ENCODE measurements around the gene ZBED6. TPM values are rescaled to one million over a fixed set of nuclear protein-coding genes. Genes with fewer than 3 reads are reported as not detected.
"Not testable (repeated sequence)": the region's sequence is repeated elsewhere in the genome, so short reads cannot be mapped to it uniquely, and the experiment has no call there.

ZBED6 gene
- total RNA-seq, 3 donors from 2014 or later = 22.7 to 37.8 (median 28.8) TPM

DNA sequence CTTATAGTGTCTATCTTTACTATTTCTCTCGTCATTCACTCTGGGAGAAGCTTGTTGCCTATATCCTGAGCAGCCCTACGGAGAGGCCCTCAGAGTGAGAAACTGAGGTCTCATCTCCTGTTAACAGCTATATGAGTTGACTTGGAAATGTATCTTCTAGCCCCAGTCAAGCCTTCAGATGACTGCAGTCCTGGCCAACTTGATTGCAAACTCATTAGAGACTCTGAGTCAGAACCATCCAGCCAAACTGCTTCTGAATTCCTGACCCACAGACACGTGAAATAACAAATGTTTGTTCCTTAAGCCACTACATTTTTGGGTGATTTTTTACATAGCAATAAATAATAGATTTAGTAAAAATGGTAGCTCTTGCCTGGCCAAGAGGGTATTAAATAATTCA lies 3.9 kb upstream of the ZBED6 start:
- Histone ChIP-seq H3K4me1 (no peaks in the 10 kb centered on the region), H3K4me3 (no peak overlapping the region), H3K9me3 (no peaks in the 10 kb centered on the region), H3K27ac (no peak overlapping the region), H3K36me3 (no peaks in the 10 kb centered on the region), H3K27me3 (no peaks in the 10 kb centered on the region)
- TF ChIP-seq, protein P1, sequence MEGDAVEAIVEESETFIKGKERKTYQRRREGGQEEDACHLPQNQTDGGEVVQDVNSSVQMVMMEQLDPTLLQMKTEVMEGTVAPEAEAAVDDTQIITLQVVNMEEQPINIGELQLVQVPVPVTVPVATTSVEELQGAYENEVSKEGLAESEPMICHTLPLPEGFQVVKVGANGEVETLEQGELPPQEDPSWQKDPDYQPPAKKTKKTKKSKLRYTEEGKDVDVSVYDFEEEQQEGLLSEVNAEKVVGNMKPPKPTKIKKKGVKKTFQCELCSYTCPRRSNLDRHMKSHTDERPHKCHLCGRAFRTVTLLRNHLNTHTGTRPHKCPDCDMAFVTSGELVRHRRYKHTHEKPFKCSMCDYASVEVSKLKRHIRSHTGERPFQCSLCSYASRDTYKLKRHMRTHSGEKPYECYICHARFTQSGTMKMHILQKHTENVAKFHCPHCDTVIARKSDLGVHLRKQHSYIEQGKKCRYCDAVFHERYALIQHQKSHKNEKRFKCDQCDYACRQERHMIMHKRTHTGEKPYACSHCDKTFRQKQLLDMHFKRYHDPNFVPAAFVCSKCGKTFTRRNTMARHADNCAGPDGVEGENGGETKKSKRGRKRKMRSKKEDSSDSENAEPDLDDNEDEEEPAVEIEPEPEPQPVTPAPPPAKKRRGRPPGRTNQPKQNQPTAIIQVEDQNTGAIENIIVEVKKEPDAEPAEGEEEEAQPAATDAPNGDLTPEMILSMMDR (IDR thresholded peaks at IDR 0.05) = no peak
- TF ChIP-seq POLR2AphosphoS5 (IDR thresholded peaks at IDR 0.05) (no peak), POLR2A (IDR thresholded peaks at IDR 0.05) (no peak)
- DNase-seq (ENCODE audit: low spot score in 2 of 2) = no peak
- intact Hi-C loops (cut with DNase I; ENCODE audit: low total_unique reads) = no loop called here

- intact Hi-C loops (cut with DNase I; ENCODE audit: low total_unique reads) = no loop called here
- Histone ChIP-seq H3K9me3 (no peaks in the 10 kb centered on the region), H3K4me1 (no peaks in the 10 kb centered on the region), H3K36me3 (no peaks in the 10 kb centered on the region), H3K27me3 (no peaks in the 10 kb centered on the region), H3K27ac (peak overlapping the region in 1 of 2 donors; percentile 62), H3K4me3 (no peak overlapping the region)
- peak in 1 of 2 donors; percentile 43 for DNase-seq (ENCODE audit: low spot score in 2 of 2)
- TF ChIP-seq, protein P1 (IDR thresholded peaks at IDR 0.05) = no peak
- TF ChIP-seq POLR2AphosphoS5 (IDR thresholded peaks at IDR 0.05) = no peak
- no peak for TF ChIP-seq POLR2A (IDR thresholded peaks at IDR 0.05)
These were observed 2.9 kb upstream of the ZBED6 start for GRCh38 chr1:203792486-203792885.

DNA sequence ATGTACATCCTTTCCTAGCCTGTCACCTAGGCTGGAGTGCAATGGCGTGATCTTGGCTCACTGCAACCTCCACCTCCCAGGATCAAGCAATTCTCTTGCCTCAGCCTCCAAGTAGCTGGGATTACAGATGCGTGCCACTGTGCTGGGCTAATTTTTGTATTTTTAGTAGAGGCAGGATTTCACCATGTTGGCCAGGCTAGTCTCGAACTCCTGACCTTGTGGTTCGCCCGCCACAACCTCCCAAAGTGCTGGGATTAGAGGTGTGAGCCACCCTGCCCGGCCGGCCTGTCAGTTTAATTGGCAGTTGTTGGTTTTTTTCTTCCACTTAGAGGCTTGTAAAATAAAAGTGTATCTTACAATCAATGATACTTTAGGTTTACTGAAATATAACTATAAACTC lies 1.9 kb upstream of the ZBED6 start:
- H3K9me3 ChIP-seq; H3K4me3 ChIP-seq; H3K27me3 ChIP-seq; H3K4me1 ChIP-seq; DNase-seq (ENCODE audit: low spot score in 2 of 2); H3K36me3 ChIP-seq; intact Hi-C loops (cut with DNase I; ENCODE audit: low total_unique reads): not testable (repeated sequence)
- peak overlapping the region in 1 of 2 donors; percentile 40 for H3K27ac ChIP-seq

GRCh38 chr1:203794764-203795440 lies 521 bp upstream of the ZBED6 start:
- TF ChIP-seq, protein P1 (IDR thresholded peaks at IDR 0.05) = no peak
- TF ChIP-seq POLR2AphosphoS5 (IDR thresholded peaks at IDR 0.05) (no peak), POLR2A (IDR thresholded peaks at IDR 0.05) (no peak)
- peak in 1 of 2 donors; percentile 20 for DNase-seq (ENCODE audit: low spot score in 2 of 2)
- H3K27ac ChIP-seq = peak overlapping the region; percentile 97 to 98
- H3K4me1 ChIP-seq = peaks cover 8 to 9% of the 10 kb centered on the region in 2 donors
- intact Hi-C loops (cut with DNase I; ENCODE audit: low total_unique reads) = no loop called here
- no peaks in the 10 kb centered on the region for H3K36me3 ChIP-seq
- peak overlapping the region; percentile 83 to 86 (median 85) for H3K4me3 ChIP-seq
- no peaks in the 10 kb centered on the region for H3K27me3 ChIP-seq
- H3K9me3 ChIP-seq = no peaks in the 10 kb centered on the region

- no peak for TF ChIP-seq POLR2A (IDR thresholded peaks at IDR 0.05)
- TF ChIP-seq POLR2AphosphoS5 (IDR thresholded peaks at IDR 0.05) = no peak
- TF ChIP-seq, protein P1 (IDR thresholded peaks at IDR 0.05) = no peak
- H3K9me3 ChIP-seq = no peaks in the 10 kb centered on the region
- peak overlapping the region; percentile 83 to 86 (median 85) for H3K4me3 ChIP-seq
- H3K27ac ChIP-seq = peak overlapping the region; percentile 97 to 98
- peak in 1 of 2 donors; percentile 20 for DNase-seq (ENCODE audit: low spot score in 2 of 2)
- intact Hi-C loops (cut with DNase I; ENCODE audit: low total_unique reads) = no loop called here
- H3K27me3 ChIP-seq = no peaks in the 10 kb centered on the region
- no peaks in the 10 kb centered on the region for H3K36me3 ChIP-seq
- H3K4me1 ChIP-seq = peaks cover 8 to 9% of the 10 kb centered on the region in 2 donors
These were observed 798 bp downstream of the ZBED6 start for GRCh38 chr1:203796236-203796605.
